GM23338 (cell line): Measurements from ENCODE around the gene SEH1L. TPM values are rescaled to one million over a fixed set of nuclear protein-coding genes. Genes with fewer than 3 reads are reported as not detected.
"Not testable (repeated sequence)": the region's sequence is repeated elsewhere in the genome, so short reads cannot be mapped to it uniquely, and the experiment has no call there.

Experiments used
- ATAC-seq: fragments of 200-7000 bp; cut with Tn5 transposase; 3 replicates; pipeline ENCODE4 v1.9.1; 2020
- DNase-seq: peaks from one replicate; pipeline ENCODE4 v3.0.0-alpha.2; 2015; ENCODE audit warnings: low spot score
- H2AFZ ChIP-seq: fragments of 200-600 bp; sonication (generic); 2 replicates; pipeline ENCODE4 v1.8.0; 2016; ENCODE audit warnings: antibody characterized with exemption, mild to moderate bottlenecking, moderate library complexity
- H3F3A ChIP-seq: fragments of 200-600 bp; sonication (generic); replicated peaks from 2 replicates; pipeline ENCODE4 v1.8.0; 2017; ENCODE audit warnings: antibody characterized with exemption, mixed run types, low read depth
- H3K27ac ChIP-seq: fragments of 200-600 bp; sonication (generic); 2 replicates; pipeline ENCODE4 v1.6.1; 2016; ENCODE audit warnings: low read depth
- H3K27me3 ChIP-seq: fragments of 200-600 bp; sonication (generic); 2 replicates; pipeline ENCODE4 v1.8.0; 2016; ENCODE audit warnings: mild to moderate bottlenecking, mixed run types, moderate library complexity; ENCODE audit not compliant: insufficient read depth
- H3K36me3 ChIP-seq: fragments of 200-600 bp; sonication (generic); 2 replicates; pipeline ENCODE4 v1.8.0; 2016; ENCODE audit warnings: mild to moderate bottlenecking; ENCODE audit not compliant: insufficient read depth
- H3K4me1 ChIP-seq: fragments of 200-600 bp; sonication (generic); 2 replicates; pipeline ENCODE4 v1.8.0; 2016; ENCODE audit warnings: mild to moderate bottlenecking, moderate library complexity; ENCODE audit not compliant: insufficient read depth
- H3K4me2 ChIP-seq: fragments of 200-600 bp; sonication (generic); 2 replicates; pipeline ENCODE4 v1.7.1; 2017; ENCODE audit warnings: mixed run types
- H3K4me3 ChIP-seq: fragments of 200-600 bp; sonication (generic); 2 replicates; pipeline ENCODE4 v1.6.1; 2016; ENCODE audit warnings: mixed run types
- H3K79me2 ChIP-seq: fragments of 200-600 bp; sonication (generic); replicated peaks from 2 replicates; pipeline ENCODE4 v1.8.0; 2017; ENCODE audit warnings: mild to moderate bottlenecking; ENCODE audit not compliant: insufficient read depth
- H3K9me2 ChIP-seq: fragments of 200-600 bp; sonication (generic); 2 replicates; pipeline ENCODE4 v1.8.0; 2017; ENCODE audit not compliant: insufficient read depth
- H4K20me1 ChIP-seq: fragments of 200-600 bp; sonication (generic); replicated peaks from 2 replicates; pipeline ENCODE4 v1.8.0; 2017; ENCODE audit warnings: mild to moderate bottlenecking; ENCODE audit not compliant: insufficient read depth
- H3K27ac Mint-ChIP-seq: 2 replicates; pipeline ENCODE4 v1.8.0; 2020; ENCODE audit warnings: inconsistent platforms, mild to moderate bottlenecking, moderate library complexity, mixed read lengths
- H3K27me3 Mint-ChIP-seq: 3 replicates; pipeline ENCODE4 v1.8.0; 2022; ENCODE audit warnings: low read depth, mild to moderate bottlenecking, moderate library complexity, mixed read lengths, inconsistent platforms; ENCODE audit not compliant: insufficient read depth, poor library complexity
- H3K36me3 Mint-ChIP-seq: 3 replicates; pipeline ENCODE4 v1.8.0; 2021; ENCODE audit warnings: low read depth, mild to moderate bottlenecking, inconsistent platforms, moderate library complexity, mixed read lengths
- H3K4me1 Mint-ChIP-seq: 3 replicates; pipeline ENCODE4 v1.8.0; 2020; ENCODE audit warnings: mild to moderate bottlenecking, inconsistent platforms, mixed read lengths
- H3K4me3 Mint-ChIP-seq: 3 replicates; pipeline ENCODE4 v1.8.0; 2021; ENCODE audit warnings: moderate library complexity, mild to moderate bottlenecking, inconsistent platforms, mixed read lengths
- H3K9me3 Mint-ChIP-seq: 3 replicates; pipeline ENCODE4 v1.8.0; 2020; ENCODE audit warnings: moderate library complexity, mild to moderate bottlenecking, inconsistent platforms, mixed read lengths
- CREB1 ChIP-seq: fragments of 250-450 bp; sonication (Bioruptor Pico); IDR thresholded peaks from 2 replicates; pipeline ENCODE4 v1.5.0; 2020; ENCODE audit warnings: low read depth, mild to moderate bottlenecking, moderate library complexity
- ETS1 ChIP-seq: IDR thresholded peaks from 2 replicates; pipeline ENCODE4 v1.6.1; 2016; ENCODE audit warnings: antibody characterized with exemption
- EZH2 ChIP-seq: fragments of 200-600 bp; sonication (generic); IDR thresholded peaks from one replicate; pipeline ENCODE4 v1.8.0; 2017; ENCODE audit warnings: antibody characterized with exemption, mild to moderate bottlenecking, low read depth; ENCODE audit not compliant: unreplicated experiment
- EZH2phosphoT487 ChIP-seq: fragments of 200-600 bp; sonication (generic); IDR thresholded peaks from one replicate; pipeline ENCODE4 v1.8.1; 2018; ENCODE audit warnings: antibody characterized with exemption; ENCODE audit not compliant: unreplicated experiment
- JUNB ChIP-seq: IDR thresholded peaks from one replicate; pipeline ENCODE4 v1.6.1; 2016; ENCODE audit warnings: antibody characterized with exemption; ENCODE audit not compliant: unreplicated experiment
- NANOG ChIP-seq: IDR thresholded peaks from 2 replicates; pipeline ENCODE4 v1.6.1; 2016; ENCODE audit warnings: antibody characterized with exemption, borderline replicate concordance
- POLR2AphosphoS5 ChIP-seq: IDR thresholded peaks from 2 replicates; pipeline ENCODE4 v1.6.1; 2016; ENCODE audit warnings: antibody characterized with exemption, low read depth
- STAT1 ChIP-seq: IDR thresholded peaks from one replicate; pipeline ENCODE4 v1.6.1; 2016; ENCODE audit warnings: antibody characterized with exemption; ENCODE audit not compliant: unreplicated experiment
- ZNF331 ChIP-seq: fragments of 250-450 bp; sonication (Bioruptor Pico); IDR thresholded peaks from 2 replicates; pipeline ENCODE4 v1.5.0; 2020; ENCODE audit warnings: low read depth, mild to moderate bottlenecking, moderate library complexity
- ZNF462 ChIP-seq: fragments of 250-450 bp; sonication (Bioruptor Pico); IDR thresholded peaks from 2 replicates; pipeline ENCODE4 v1.5.0; 2020; ENCODE audit warnings: mild to moderate bottlenecking, moderate library complexity
- polyA plus RNA-seq: library from polyadenylated mRNA; unstranded; fragments of >200 nt; fragmentation: Nextera tagmentation; extraction: Ambion mirVana; gene quantifications from 2 replicates; pipeline ENCODE4 v1.2.1, GENCODE V29; 2016
- total RNA-seq: library from RNA; depleted of rRNA; stranded (reverse); fragments of >200 nt; shearing (Covaris generic); gene quantifications from 2 replicates; pipeline ENCODE4 v1.2.3, GENCODE V29; 2014

Gene SEH1L
- total and polyA plus RNA-seq, 2 experiments from 2014 or later = 46.9 to 72.0 TPM

- ATAC-seq (no peak), DNase-seq (no peak)
- no peak for TF ChIP-seq EZH2
- TF ChIP-seq ZNF331 (CRISPR knock-in tag) = no peak
- TF ChIP-seq POLR2AphosphoS5 = no peak
- TF ChIP-seq CREB1 (CRISPR knock-in tag) = no peak
- TF ChIP-seq EZH2phosphoT487 = no peak
- no peak for TF ChIP-seq STAT1
- TF ChIP-seq ETS1 = no peak
- no peak for TF ChIP-seq NANOG
- TF ChIP-seq JUNB = no peak
- no peak for TF ChIP-seq ZNF462 (CRISPR knock-in tag)
- Histone ChIP-seq H3K79me2 (peaks cover 39% of the 10 kb centered on the region), H3K36me3 (peaks cover 36% of the 10 kb centered on the region), H3F3A (no peaks in the 10 kb centered on the region), H3K4me2 (no peak overlapping the region), H3K27me3 (no peaks in the 10 kb centered on the region), H3K4me3 (no peak overlapping the region), H3K4me1 (no peaks in the 10 kb centered on the region), H3K9me2 (no peaks in the 10 kb centered on the region), H4K20me1 (peaks cover 14% of the 10 kb centered on the region), H2AFZ (no peak overlapping the region), H3K27ac (no peak overlapping the region)
- Mint-ChIP-seq H3K27me3 (no peaks in the 10 kb centered on the region), H3K9me3 (peaks cover 9% of the 10 kb centered on the region), H3K36me3 (peaks cover 76% of the 10 kb centered on the region), H3K27ac (no peak overlapping the region), H3K4me1 (no peaks in the 10 kb centered on the region), H3K4me3 (no peak overlapping the region)
Observed at GRCh38 chr18:12976305-12976704, 28.5 kb downstream of the SEH1L start.

GRCh38 chr18:12980065-12980464, 32.3 kb downstream of the SEH1L start:
- not testable (repeated sequence) for H3K4me3 Mint-ChIP-seq, DNase-seq, H3K27ac Mint-ChIP-seq, H3F3A ChIP-seq, H3K9me2 ChIP-seq, H3K4me1 Mint-ChIP-seq, ATAC-seq, H3K4me3 ChIP-seq, H3K27ac ChIP-seq, H3K27me3 Mint-ChIP-seq, H3K27me3 ChIP-seq, H4K20me1 ChIP-seq, H3K4me1 ChIP-seq, H2AFZ ChIP-seq, H3K4me2 ChIP-seq
- peaks cover 13% of the 10 kb centered on the region for H3K9me3 Mint-ChIP-seq
- H3K36me3 ChIP-seq = peaks cover 28% of the 10 kb centered on the region
- H3K79me2 ChIP-seq = peaks cover 18% of the 10 kb centered on the region
- H3K36me3 Mint-ChIP-seq = peaks cover 73% of the 10 kb centered on the region
